Superior temporal gyrus (tissue), 1 donor: ENCODE measurements around the gene WDR91.

ENCODE experiments used
- DNase-seq: peaks from one replicate; pipeline ENCODE4 v3.0.0-alpha.2; 2016; ENCODE audit errors: extremely low spot score

The WDR91 gene

GRCh38 chr7:135160858-135161653, 50.3 kb downstream of the WDR91 start:
- no peak for DNase-seq

DNA sequence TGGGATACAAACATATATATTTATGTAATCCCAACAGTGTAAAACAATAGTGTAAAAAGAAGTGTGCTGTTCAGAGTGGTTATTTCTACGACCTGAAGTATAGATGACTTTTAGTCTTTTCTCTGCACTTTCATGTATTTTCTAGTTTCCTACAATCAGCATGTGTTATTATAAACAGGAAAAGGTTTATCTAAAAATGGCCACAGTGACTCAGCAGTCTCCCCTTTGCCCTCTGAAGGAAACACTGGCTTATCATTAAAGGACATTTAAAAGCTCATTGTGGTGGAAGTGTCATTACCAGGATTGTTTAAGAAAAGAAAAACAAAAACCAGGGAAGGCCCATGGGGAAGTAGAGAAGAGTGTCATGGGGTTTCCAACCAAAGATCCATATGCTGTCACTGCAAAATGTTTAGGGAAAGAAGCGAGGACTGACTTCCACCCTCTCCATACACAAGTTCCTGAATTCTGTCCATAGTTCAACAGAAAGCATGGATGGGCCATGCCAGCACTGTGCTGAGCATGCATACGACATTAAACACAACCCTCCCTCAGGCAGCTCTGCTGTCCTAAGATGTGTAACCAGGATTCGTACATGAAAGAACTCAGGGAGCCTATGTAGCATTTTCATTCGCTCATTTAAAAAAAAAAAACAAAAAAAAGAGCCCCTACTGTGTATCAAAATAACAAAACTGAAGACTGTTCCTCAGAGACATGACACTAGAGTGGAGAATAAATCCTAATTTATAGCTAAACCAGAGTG, 51.0 kb downstream of the WDR91 start:
- DNase-seq, result no peak

DNA sequence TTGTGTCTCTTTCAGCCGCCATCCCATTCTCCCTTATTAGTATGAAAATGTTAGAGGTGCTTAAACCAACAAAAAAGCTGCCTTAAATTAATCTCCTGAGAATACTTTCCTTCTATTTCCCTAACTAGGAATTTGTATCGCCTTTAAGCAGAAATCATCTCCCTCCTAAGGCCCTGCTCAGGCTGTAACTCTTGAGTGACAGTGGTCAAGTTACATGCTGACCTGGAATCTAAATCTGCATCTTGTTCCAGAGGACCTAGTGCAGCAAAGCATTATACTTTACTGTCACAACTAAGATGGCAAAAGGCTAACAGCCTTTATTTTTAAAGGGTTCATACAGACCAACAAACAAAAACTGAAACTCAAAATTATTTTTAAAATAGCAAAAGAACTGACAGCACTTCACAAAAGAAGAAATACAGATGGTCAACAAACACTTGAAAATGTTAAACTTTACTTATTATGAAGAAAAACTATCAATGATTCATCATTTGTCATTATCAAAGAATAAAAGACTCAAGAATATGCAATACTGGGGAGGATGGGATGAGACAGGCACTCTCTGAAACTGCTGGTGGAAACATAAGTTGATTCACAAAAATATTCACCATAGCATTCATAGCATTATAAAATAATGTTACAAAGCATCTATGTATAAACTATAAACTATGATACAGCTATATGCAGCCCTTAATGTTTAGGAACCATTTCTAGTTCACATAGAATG, 51.8 kb downstream of the WDR91 start:
- DNase-seq, result no peak

GRCh38 chr7:135158874-135159273, 52.5 kb downstream of the WDR91 start:
- DNase-seq, result no peak

GRCh38 chr7:135158141-135158655, 53.1 kb downstream of the WDR91 start:
- no peak for DNase-seq

DNA sequence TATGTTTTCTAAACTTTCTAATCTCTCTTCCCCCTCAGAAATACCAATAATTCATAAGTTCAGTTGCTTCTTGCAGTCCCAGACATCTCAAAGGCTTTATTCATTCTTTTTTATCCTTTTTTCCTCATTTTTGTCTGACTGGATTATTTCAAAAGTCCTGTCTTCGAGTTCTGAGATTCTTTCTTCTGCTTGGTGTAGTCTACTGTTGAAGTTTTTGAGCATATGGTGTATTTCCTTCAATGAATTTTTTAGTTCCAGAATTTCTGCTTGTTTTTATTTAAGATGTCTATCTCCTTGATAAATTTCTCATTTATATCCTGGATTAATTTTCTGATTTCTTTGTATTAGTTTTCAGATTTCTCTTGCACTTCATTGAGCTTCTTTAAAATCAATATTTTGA, 55.0 kb downstream of the WDR91 start:
- DNase-seq, result no peak

DNA sequence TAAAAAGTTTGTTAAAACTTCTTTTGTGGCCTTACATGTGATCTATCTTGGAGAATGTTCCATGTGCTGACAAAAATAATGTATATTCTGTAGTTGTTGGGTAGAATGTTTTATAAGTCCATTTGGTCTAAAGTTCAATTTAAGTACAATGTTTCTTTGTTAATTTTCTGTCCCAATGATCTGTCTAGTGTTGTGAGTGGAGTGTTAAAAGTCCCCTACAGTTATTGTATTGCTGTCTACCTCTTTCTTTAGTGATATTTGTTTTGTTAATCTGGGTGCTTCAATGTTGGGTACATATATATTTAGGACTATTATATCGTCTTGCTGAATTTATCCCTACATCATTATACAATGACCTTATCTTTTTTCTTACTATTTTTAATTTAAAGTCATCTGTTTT, 56.6 kb downstream of the WDR91 start:
- DNase-seq, result no peak

DNA sequence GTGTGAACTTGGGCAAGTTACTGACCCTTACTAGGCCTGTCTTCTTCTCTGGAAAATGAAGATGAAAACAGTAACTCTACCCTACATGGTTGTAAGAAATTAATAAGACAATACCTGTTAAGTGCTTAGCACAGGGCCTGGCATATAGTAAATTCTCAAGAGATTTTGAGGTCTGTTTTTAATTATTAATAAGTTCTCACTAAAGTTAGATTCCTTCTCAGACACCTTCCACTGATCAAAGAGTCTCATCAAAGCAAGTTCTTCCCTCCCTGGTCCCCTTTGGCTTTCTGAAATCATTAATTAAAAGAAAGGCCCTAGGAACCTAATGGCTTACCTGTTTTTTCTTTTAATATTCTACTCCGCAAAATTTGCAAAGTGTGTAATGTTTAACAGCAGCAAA, 58.9 kb downstream of the WDR91 start:
- no peak for DNase-seq

DNA sequence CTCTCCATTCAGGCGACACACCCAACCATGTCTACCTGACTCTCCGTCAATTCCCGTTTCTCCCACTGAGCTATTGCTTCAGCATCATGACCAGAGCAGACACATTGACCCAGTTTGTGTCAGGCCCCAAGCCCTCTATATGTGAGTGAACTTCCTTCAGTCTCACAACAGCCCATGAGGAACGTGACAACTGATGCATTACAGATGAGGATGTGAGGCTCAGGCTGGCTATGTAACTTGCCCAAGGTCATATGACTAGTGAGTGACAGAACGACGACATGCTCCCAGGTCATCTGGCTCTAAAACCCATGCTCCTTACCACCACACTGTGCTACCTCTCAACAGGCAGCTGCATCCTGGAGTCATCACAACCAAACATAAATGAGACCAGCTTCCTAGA, 59.8 kb downstream of the WDR91 start:
- no peak for DNase-seq

GRCh38 chr7:135151132-135151531, 60.2 kb downstream of the WDR91 start:
- DNase-seq, result no peak

GRCh38 chr7:135150072-135150782, 61.1 kb downstream of the WDR91 start:
- no peak for DNase-seq

GRCh38 chr7:135147899-135148721, 63.2 kb downstream of the WDR91 start, which contains the start of gene TMEM140:
TSS of gene TMEM140 (plus strand) at chr7:135148072. CDS start at chr7:135164442, 16,370 bp downstream.
- peak; percentile 90 for DNase-seq

- DNase-seq, result peak; percentile 53
Observed at GRCh38 chr7:135147341-135147898, 63.9 kb downstream of the WDR91 start.

GRCh38 chr7:135143885-135144668, 67.2 kb downstream of the WDR91 start:
- DNase-seq, result no peak
